Effector CD8-positive, alpha-beta T cell (primary cell): ENCODE data around the gene ZNF837.

Experiments used
- DNase-seq: peaks from one replicate; lab custom pipeline; 2025; lab: John Stamatoyannopoulos, UW

ZNF837 gene

DNA sequence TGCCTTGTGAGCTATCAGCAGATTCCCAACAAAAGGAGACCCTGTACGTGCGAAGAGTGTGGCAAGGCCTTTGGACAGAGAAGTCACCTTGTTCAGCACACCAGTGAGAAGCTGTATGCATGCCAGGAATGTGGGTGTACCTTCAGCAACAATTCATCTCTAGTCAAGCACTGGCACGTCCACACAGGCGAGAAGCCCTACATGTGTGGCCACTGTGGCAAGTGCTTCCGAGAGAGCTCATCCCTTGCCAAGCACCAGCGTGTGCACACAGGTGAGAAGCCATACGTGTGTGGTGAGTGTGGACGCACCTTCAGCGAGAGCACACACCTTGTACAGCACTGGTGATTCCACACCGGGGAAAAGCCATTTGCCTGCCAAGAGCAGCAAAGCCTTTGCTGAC, 61.6 kb downstream of the ZNF837 start:
- no peak for DNase-seq

DNA sequence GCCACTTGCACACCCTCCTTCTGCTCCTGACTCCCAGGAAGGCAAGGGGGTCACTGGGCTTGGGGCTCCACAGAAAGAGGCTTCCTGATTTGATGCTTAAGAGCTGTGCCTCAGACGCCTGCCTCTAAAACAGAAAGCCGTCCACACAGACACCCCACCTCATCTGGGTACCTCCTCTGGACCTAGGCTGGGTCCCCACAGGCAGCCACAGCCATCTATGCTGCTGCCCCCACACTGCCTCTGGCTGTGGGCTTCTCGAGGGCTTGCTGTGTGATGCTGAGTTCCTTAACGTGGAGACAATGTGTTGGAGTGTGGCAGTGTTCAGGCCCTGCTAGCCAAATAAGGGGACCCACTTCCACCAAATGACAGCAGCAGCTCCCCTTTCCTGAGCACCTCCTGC, 62.5 kb downstream of the ZNF837 start:
- DNase-seq, result no peak
